Measurements from ENCODE around the gene TFAP2A.

The TFAP2A gene

DNA sequence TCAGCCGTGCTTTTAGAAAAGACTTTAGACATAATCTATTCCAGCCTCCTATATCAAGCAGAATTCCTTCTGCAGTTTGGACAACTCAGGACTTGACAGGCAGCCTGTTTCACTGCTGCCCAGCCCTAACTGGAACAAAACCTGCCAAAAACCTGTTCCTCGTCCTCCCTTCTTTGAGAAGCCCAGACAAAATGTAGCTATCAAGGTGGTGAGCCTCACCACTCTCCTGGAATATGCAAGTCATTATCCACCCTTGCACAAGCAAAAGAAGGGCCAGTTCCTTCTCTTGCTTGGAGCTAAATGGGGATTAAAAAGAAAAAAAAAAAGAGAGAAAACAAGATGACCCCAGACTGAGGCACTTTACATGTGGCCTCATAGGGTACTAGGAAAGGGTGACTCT is 64.2 kb downstream of the TFAP2A start:
- DNase-seq: no peak
- Histone ChIP-seq H3K36me3 (no peaks in the 10 kb centered on the region), H3K27me3 (no peaks in the 10 kb centered on the region; the same call in 1 of the 2 replicates), H3K4me1 (no peaks in the 10 kb centered on the region), H3K9me3 (no peaks in the 10 kb centered on the region), H3K4me3 (ENCODE audit: low read depth, low read length) (no peak overlapping the region)
- TF ChIP-seq, protein P1, sequence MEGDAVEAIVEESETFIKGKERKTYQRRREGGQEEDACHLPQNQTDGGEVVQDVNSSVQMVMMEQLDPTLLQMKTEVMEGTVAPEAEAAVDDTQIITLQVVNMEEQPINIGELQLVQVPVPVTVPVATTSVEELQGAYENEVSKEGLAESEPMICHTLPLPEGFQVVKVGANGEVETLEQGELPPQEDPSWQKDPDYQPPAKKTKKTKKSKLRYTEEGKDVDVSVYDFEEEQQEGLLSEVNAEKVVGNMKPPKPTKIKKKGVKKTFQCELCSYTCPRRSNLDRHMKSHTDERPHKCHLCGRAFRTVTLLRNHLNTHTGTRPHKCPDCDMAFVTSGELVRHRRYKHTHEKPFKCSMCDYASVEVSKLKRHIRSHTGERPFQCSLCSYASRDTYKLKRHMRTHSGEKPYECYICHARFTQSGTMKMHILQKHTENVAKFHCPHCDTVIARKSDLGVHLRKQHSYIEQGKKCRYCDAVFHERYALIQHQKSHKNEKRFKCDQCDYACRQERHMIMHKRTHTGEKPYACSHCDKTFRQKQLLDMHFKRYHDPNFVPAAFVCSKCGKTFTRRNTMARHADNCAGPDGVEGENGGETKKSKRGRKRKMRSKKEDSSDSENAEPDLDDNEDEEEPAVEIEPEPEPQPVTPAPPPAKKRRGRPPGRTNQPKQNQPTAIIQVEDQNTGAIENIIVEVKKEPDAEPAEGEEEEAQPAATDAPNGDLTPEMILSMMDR (IDR thresholded peaks at IDR 0.05; ENCODE audit: low read depth, low read length): no peak

DNA sequence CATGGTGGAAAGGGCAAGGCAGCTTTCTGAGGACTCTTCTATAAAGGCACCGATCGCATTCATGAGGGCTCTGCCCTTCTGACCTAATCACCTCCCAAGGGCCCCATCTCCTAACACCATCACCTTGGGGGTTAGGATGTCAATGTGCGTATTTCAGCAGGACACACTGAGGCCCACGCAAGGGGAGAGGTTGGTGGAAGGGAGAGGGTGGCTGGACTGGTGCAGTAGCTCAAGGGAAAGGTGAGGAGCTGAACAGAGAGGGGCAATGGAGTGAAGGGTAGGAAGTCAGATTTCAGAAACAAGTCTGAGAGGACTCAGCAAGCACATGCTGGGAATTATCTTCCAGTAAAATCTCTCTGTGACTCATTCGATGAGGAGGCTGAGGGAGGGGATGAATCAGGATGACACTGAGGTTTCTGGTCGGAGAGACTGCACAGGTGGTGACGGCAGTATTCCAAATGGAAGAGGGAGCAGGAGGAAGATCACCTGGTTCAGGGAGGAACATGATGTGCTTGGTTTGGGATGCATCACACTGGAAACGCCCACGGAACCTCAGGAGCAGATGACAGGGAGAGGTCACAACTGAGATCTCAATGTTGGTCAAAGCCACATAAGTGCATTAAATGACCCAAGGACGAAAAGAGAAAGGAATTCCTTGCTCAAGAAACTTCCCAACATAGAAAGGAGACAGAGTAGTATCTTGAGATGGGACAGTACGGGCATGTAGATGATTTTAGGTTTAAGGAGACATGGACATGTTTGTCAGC is 67.1 kb downstream of the TFAP2A start:
- DNase-seq: no peak
- Histone ChIP-seq H3K4me3 (ENCODE audit: low read depth, low read length) (no peak overlapping the region), H3K9me3 (no peaks in the 10 kb centered on the region), H3K27me3 (no peaks in the 10 kb centered on the region; the same call in 1 of the 2 replicates), H3K36me3 (no peaks in the 10 kb centered on the region), H3K4me1 (no peaks in the 10 kb centered on the region)
- TF ChIP-seq, protein P1 (IDR thresholded peaks at IDR 0.05; ENCODE audit: low read depth, low read length): no peak
